Dermis blood vessel endothelial cell (primary cell): ENCODE data around the gene RBM15. TPM values are rescaled to one million over a fixed set of nuclear protein-coding genes. Genes with fewer than 3 reads are reported as not detected.

ENCODE experiments used
- total RNA-seq: library from RNA; depleted of rRNA; stranded (reverse); fragments of >200 nt; gene quantifications from 2 replicates; pipeline ENCODE4 v1.2.3, GENCODE V29; 2014

RBM15 gene
- total RNA-seq, 1 donor from 2014 or later: 43.1 TPM

Other genes starting within 250 kb of the RBM15 start
- gene UBL4B, start 226.9 kb upstream of the RBM15 start, total RNA-seq: not detected in 2 replicates
- gene SLC6A17, start 188.9 kb upstream of the RBM15 start, total RNA-seq: 0.51 and 0.84 TPM in 2 replicates
- 5.1 and 5.8 TPM in 2 replicates for gene KCNC4, start 129.1 kb upstream of the RBM15 start, total RNA-seq
- 1.4 and 1.7 TPM in 2 replicates for gene SLC16A4, start 51.6 kb downstream of the RBM15 start, total RNA-seq
- gene LAMTOR5, start 68.3 kb downstream of the RBM15 start, total RNA-seq: 24.6 and 61.4 TPM in 2 replicates
- gene PROK1, start 111.8 kb downstream of the RBM15 start, total RNA-seq: 0.09 TPM in 1 of 2 replicates, not detected in the other
- gene KCNA10, start 179.8 kb downstream of the RBM15 start, total RNA-seq: not detected in 2 replicates